Smooth muscle cell (in vitro differentiated cells): Measurements from ENCODE around the gene SUSD4. TPM values are rescaled to one million over a fixed set of nuclear protein-coding genes. Genes with fewer than 3 reads are reported as not detected.

Experiments
- DNase-seq: peaks from one replicate; lab custom pipeline; 2025; ENCODE audit not compliant: unreplicated experiment; lab: John Stamatoyannopoulos, UW
- H2AFZ ChIP-seq: fragments of 200-600 bp; sonication (generic); 2 replicates; pipeline ENCODE4 v1.6.0; 2016; ENCODE audit warnings: antibody characterized with exemption, low read depth, mild to moderate bottlenecking
- H3F3A ChIP-seq: fragments of 200-600 bp; sonication (generic); 2 replicates; pipeline ENCODE4 v1.6.0; 2017; ENCODE audit warnings: antibody characterized with exemption, low read depth
- H3K27ac ChIP-seq: fragments of 200-600 bp; sonication (generic); 2 replicates; pipeline ENCODE4 v1.5.1; 2016; ENCODE audit warnings: low read depth, mild to moderate bottlenecking
- H3K27me3 ChIP-seq: fragments of 200-600 bp; sonication (generic); 2 replicates; pipeline ENCODE4 v1.6.1; 2016; ENCODE audit warnings: low read depth, mild to moderate bottlenecking
- H3K36me3 ChIP-seq: fragments of 200-600 bp; sonication (generic); 2 replicates; pipeline ENCODE4 v1.5.1; 2016; ENCODE audit warnings: low read depth
- H3K4me1 ChIP-seq: fragments of 200-600 bp; sonication (generic); 2 replicates; pipeline ENCODE4 v1.5.1; 2016; ENCODE audit warnings: low read depth
- H3K4me2 ChIP-seq: fragments of 200-600 bp; sonication (generic); 2 replicates; pipeline ENCODE4 v1.6.0; 2016; ENCODE audit warnings: mild to moderate bottlenecking
- H3K4me3 ChIP-seq: fragments of 200-600 bp; sonication (generic); 2 replicates; pipeline ENCODE4 v1.5.1; 2016; ENCODE audit warnings: mild to moderate bottlenecking
- H3K79me2 ChIP-seq: fragments of 200-600 bp; sonication (generic); 2 replicates; pipeline ENCODE4 v1.6.0; 2016; ENCODE audit warnings: low read depth, mild to moderate bottlenecking
- H3K9ac ChIP-seq: fragments of 200-600 bp; sonication (generic); 2 replicates; pipeline ENCODE4 v1.6.0; 2016; ENCODE audit warnings: low read depth
- H3K9me3 ChIP-seq: fragments of 200-600 bp; sonication (generic); replicated peaks from 2 replicates; pipeline ENCODE4 v1.5.1; 2016; ENCODE audit warnings: low read depth
- H4K20me1 ChIP-seq: fragments of 200-600 bp; sonication (generic); 2 replicates; pipeline ENCODE4 v1.6.0; 2016; ENCODE audit warnings: low read depth
- WGBS: methylation state at CpG from one replicate; pipeline ENCODE4 v1.1.7; 2016; ENCODE audit warnings: low lambda C conversion rate; 5-methylcytosine and 5-hydroxymethylcytosine counted together
- polyA plus RNA-seq: library from polyadenylated mRNA; unstranded; fragments of >200 nt; fragmentation: Nextera tagmentation; extraction: Ambion mirVana; gene quantifications from 2 replicates; pipeline ENCODE4 v1.2.1, GENCODE V29; 2016
- total RNA-seq: library from RNA; depleted of rRNA; stranded (reverse); fragments of >200 nt; gene quantifications from 2 replicates; pipeline ENCODE4 v1.2.3, GENCODE V29; 2014
- TF ChIP-seq, protein P1 (sequence below): fragments of 200-600 bp; sonication (generic); IDR thresholded peaks from 2 replicates; pipeline ENCODE4 v1.5.1; 2017; ENCODE audit warnings: borderline replicate concordance, mild to moderate bottlenecking, antibody characterized with exemption; ENCODE audit not compliant: insufficient read depth, poor library complexity, severe bottlenecking

Gene SUSD4
- total and polyA plus RNA-seq, 2 experiments from 2014 or later = 4.5 to 5.1 TPM

DNA sequence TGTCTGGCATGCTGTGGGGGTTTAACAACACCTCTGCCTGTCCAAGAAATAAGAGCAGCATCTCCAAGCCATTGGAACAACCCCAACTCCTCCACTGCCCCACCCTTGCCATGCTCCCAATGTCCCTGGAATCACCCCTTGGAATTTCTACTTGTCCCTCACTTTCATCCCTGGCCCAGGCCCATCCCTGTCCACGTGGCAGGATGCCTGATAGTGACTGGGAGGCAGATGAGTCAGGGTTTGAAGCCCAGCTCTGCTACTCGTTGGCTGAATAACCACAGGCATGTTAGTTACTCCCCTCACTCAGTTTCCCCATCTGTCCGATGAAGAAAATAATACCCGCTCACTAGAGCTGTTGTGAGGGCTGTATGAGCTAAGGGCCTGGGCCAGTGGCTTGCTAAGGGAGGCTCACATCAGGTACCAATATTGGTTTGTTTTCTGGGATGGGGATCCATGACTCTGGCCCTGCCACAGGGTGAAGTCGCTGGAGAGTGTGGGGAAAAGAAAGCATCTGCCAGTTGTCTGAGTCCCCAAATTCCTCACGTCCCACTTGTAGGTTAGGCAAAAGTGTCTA is 121.5 kb downstream of the SUSD4 start:
- no peaks in the 10 kb centered on the region for H3K27me3 ChIP-seq
- H3K27ac ChIP-seq = no peak overlapping the region
- H3K36me3 ChIP-seq = no peaks in the 10 kb centered on the region
- no peaks in the 10 kb centered on the region for H3F3A ChIP-seq
- H3K9ac ChIP-seq = no peak overlapping the region
- TF ChIP-seq, protein P1, sequence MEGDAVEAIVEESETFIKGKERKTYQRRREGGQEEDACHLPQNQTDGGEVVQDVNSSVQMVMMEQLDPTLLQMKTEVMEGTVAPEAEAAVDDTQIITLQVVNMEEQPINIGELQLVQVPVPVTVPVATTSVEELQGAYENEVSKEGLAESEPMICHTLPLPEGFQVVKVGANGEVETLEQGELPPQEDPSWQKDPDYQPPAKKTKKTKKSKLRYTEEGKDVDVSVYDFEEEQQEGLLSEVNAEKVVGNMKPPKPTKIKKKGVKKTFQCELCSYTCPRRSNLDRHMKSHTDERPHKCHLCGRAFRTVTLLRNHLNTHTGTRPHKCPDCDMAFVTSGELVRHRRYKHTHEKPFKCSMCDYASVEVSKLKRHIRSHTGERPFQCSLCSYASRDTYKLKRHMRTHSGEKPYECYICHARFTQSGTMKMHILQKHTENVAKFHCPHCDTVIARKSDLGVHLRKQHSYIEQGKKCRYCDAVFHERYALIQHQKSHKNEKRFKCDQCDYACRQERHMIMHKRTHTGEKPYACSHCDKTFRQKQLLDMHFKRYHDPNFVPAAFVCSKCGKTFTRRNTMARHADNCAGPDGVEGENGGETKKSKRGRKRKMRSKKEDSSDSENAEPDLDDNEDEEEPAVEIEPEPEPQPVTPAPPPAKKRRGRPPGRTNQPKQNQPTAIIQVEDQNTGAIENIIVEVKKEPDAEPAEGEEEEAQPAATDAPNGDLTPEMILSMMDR = no peak
- DNase-seq = no peak
- H4K20me1 ChIP-seq = no peaks in the 10 kb centered on the region
- WGBS = 68% methylated on average over 6 of the region's 6 CpGs
- H3K4me3 ChIP-seq = no peak overlapping the region
- peaks cover 9% of the 10 kb centered on the region for H3K9me3 ChIP-seq
- H2AFZ ChIP-seq = no peak overlapping the region
- H3K79me2 ChIP-seq = no peaks in the 10 kb centered on the region
- H3K4me2 ChIP-seq = no peak overlapping the region
- peaks cover 6% of the 10 kb centered on the region for H3K4me1 ChIP-seq

DNA sequence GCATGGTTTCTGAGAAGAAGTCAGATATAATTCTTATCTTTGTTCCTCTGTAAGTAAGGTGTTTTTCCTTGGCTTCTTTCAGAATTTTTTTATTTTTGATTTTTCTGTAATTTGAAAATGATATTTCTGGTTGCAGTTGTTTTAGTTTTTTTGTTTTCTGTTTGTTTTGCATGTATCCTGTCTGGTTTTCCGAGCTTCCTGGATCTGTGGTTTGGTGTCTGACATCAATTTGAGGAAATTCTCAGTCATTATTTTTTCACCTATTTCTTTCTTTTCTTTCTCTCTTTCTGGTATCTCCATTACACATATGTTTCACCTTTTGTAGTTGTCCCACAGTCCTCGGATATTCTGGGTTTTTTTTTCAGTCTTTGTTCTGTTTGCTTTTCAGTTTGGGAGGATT is 123.9 kb downstream of the SUSD4 start:
- no peaks in the 10 kb centered on the region for H3F3A ChIP-seq
- H3K79me2 ChIP-seq = no peaks in the 10 kb centered on the region
- no peaks in the 10 kb centered on the region for H3K36me3 ChIP-seq
- no peaks in the 10 kb centered on the region for H4K20me1 ChIP-seq
- TF ChIP-seq, protein P1 = no peak
- peaks cover 9% of the 10 kb centered on the region for H3K9me3 ChIP-seq
- no peak overlapping the region for H3K27ac ChIP-seq
- peaks cover 6% of the 10 kb centered on the region for H3K4me1 ChIP-seq
- no peak overlapping the region for H3K4me3 ChIP-seq
- H3K9ac ChIP-seq = no peak overlapping the region
- H2AFZ ChIP-seq = no peak overlapping the region
- DNase-seq = no peak
- 65% methylated on average over 2 of the region's 2 CpGs for WGBS
- H3K4me2 ChIP-seq = no peak overlapping the region
- H3K27me3 ChIP-seq = no peaks in the 10 kb centered on the region

DNA sequence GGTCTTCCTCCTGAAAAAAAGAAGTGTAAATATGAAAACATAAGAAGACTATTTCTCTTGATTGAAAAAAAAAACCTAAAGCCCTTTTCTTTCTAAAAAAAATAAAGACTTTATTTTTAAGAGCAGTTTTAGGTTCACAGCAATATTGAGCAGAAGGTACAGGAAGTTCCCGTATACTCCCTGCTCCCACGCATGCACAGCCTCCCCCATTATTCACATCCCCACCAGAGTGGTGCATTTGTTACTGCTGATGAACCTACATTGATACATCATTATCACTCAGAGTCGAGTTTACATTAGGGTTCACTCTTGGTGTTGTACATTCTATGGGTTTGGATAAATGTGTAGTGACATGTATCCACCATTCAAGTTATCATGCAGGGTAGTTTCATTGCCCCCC is 128.9 kb downstream of the SUSD4 start:
- Histone ChIP-seq H3F3A (no peaks in the 10 kb centered on the region), H3K79me2 (no peaks in the 10 kb centered on the region), H3K9ac (no peak overlapping the region), H4K20me1 (no peaks in the 10 kb centered on the region), H3K4me2 (no peak overlapping the region), H3K36me3 (no peaks in the 10 kb centered on the region), H3K27ac (no peak overlapping the region), H3K4me3 (no peak overlapping the region), H3K27me3 (no peaks in the 10 kb centered on the region), H3K9me3 (peaks cover 9% of the 10 kb centered on the region), H3K4me1 (peaks cover 25% of the 10 kb centered on the region), H2AFZ (no peak overlapping the region)
- no peak for DNase-seq
- TF ChIP-seq, protein P1 = no peak
- WGBS = 93% methylated on average over 3 of the region's 3 CpGs

DNA sequence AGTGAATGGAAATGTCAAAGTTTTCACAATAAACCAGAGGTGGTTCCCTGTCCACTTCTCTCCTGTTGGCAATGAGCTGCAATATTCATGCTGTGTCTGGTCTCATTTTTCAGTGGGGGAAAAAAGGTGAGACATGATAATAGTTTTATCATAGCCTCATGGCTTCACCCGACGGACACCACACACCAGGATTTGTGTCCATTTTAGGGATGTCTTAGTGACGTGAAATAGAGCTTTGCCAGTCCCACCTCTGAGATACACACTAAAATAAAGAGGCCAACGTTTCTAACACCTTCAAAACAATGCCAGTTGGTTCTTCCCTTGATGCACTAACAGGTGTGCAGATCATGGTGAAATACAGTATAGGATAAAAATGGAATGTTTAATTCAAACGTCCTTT is 129.4 kb downstream of the SUSD4 start:
- H3K27ac ChIP-seq = peak overlapping the region; percentile 84
- no peak for DNase-seq
- peak overlapping the region; percentile 47 for H3K4me2 ChIP-seq
- no peaks in the 10 kb centered on the region for H4K20me1 ChIP-seq
- peaks cover 8% of the 10 kb centered on the region for H3K9me3 ChIP-seq
- no peaks in the 10 kb centered on the region for H3K79me2 ChIP-seq
- H3K27me3 ChIP-seq = no peaks in the 10 kb centered on the region
- WGBS = 84% methylated on average over 5 of the region's 5 CpGs
- no peak overlapping the region for H3K4me3 ChIP-seq
- H3K9ac ChIP-seq = no peak overlapping the region
- TF ChIP-seq, protein P1 = no peak
- H3K36me3 ChIP-seq = no peaks in the 10 kb centered on the region
- peaks cover 28% of the 10 kb centered on the region for H3K4me1 ChIP-seq
- H2AFZ ChIP-seq = peak overlapping the region; percentile 21
- H3F3A ChIP-seq = peaks cover 3% of the 10 kb centered on the region
